T-helper 1 cell treated with Interleukin-12 subunit alpha and Interleukin-12 subunit beta and Interleukin-4 antibody, amounts not matched to agents 30 μg/mL and 1 μg/mL, for 36 hours (primary cell): ENCODE data around the gene VSIG10.

Experiments used
- H3K27ac Mint-ChIP-seq: one replicate; pipeline ENCODE4 v1.8.0; 2021; ENCODE audit warnings: mild to moderate bottlenecking, mixed read lengths
- H3K27me3 Mint-ChIP-seq: one replicate; pipeline ENCODE4 v1.8.0; 2021; ENCODE audit warnings: low read depth, mixed read lengths
- H3K36me3 Mint-ChIP-seq: one replicate; pipeline ENCODE4 v1.8.0; 2021; ENCODE audit warnings: low read depth, mixed read lengths
- H3K4me1 Mint-ChIP-seq: one replicate; pipeline ENCODE4 v1.8.0; 2021; ENCODE audit warnings: low read depth, mixed read lengths
- H3K4me3 Mint-ChIP-seq: one replicate; pipeline ENCODE4 v1.8.0; 2021; ENCODE audit warnings: mild to moderate bottlenecking, moderate library complexity, mixed read lengths
- H3K9me3 Mint-ChIP-seq: one replicate; pipeline ENCODE4 v1.8.0; 2021; ENCODE audit warnings: mixed read lengths

Gene VSIG10

DNA sequence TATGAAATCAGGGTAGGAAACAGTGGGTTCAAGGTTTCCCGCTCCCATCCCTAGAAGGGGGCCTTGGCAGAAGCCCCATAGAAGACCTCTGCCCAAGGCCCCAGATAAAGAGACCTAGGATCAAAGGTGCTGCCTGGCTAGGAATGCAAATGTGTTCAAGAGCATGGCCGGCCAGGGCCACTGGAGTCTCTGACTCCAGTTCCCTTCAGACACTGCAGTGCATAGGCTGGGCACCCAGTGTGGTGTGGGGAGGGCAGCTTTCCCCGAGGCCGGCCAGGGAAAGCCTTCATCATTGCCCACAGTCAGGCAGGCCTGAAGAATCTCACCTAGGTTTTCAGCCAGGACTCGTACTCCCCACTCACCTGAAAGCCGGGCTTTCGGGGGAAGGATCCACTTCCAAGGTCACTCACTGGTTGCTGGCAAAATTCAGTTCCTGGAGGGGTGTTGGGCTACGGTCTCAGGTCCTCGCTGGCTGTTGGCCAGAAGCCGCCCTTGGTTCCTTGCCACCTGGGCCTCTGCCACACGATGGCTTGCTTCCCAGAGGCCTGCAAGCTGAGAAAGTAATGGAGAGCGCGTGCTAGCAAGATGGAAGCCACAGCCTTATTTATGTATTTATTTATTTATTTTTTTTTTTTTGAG lies 22.4 kb upstream of the VSIG10 start:
- no peaks in the 10 kb centered on the region for H3K27me3 Mint-ChIP-seq
- H3K36me3 Mint-ChIP-seq, result no peaks in the 10 kb centered on the region
- H3K4me3 Mint-ChIP-seq, result no peak overlapping the region
- H3K4me1 Mint-ChIP-seq, result no peaks in the 10 kb centered on the region
- no peak overlapping the region for H3K27ac Mint-ChIP-seq
- H3K9me3 Mint-ChIP-seq, result no peaks in the 10 kb centered on the region

- Mint-ChIP-seq H3K4me1 (peaks cover under 1% of the 10 kb centered on the region), H3K9me3 (no peaks in the 10 kb centered on the region), H3K27ac (no peak overlapping the region), H3K27me3 (no peaks in the 10 kb centered on the region), H3K4me3 (no peak overlapping the region), H3K36me3 (no peaks in the 10 kb centered on the region)
Observed at GRCh38 chr12:118125743-118126118, 21.9 kb upstream of the VSIG10 start.

GRCh38 chr12:118124333-118124874 lies 20.6 kb upstream of the VSIG10 start:
- Mint-ChIP-seq H3K4me3 (no peak overlapping the region), H3K4me1 (peaks cover 5% of the 10 kb centered on the region), H3K27me3 (no peaks in the 10 kb centered on the region), H3K9me3 (no peaks in the 10 kb centered on the region), H3K36me3 (no peaks in the 10 kb centered on the region), H3K27ac (no peak overlapping the region)

DNA sequence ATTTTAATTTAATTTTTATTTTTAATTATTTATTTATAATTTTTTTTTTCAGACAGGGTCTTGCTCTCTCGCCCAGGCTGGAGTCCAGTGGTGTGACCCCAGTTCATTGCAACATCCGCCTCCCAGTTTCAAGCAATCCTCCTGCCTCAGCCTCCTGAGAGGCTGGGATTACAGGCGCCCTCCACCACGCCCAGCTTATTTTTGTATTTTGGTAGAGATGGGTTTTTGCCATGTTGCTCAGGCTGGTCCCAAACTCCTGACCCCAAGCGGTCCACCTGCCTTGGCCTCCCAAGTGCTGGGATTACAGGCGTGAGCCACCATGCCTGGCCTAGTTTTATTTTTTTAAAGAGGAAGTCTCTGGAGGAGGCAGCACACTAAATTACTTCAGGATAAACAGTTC lies 18.5 kb upstream of the VSIG10 start:
- Mint-ChIP-seq H3K27me3 (no peaks in the 10 kb centered on the region), H3K4me1 (peaks cover 5% of the 10 kb centered on the region), H3K27ac (no peak overlapping the region), H3K9me3 (no peaks in the 10 kb centered on the region), H3K4me3 (no peak overlapping the region), H3K36me3 (no peaks in the 10 kb centered on the region)

DNA sequence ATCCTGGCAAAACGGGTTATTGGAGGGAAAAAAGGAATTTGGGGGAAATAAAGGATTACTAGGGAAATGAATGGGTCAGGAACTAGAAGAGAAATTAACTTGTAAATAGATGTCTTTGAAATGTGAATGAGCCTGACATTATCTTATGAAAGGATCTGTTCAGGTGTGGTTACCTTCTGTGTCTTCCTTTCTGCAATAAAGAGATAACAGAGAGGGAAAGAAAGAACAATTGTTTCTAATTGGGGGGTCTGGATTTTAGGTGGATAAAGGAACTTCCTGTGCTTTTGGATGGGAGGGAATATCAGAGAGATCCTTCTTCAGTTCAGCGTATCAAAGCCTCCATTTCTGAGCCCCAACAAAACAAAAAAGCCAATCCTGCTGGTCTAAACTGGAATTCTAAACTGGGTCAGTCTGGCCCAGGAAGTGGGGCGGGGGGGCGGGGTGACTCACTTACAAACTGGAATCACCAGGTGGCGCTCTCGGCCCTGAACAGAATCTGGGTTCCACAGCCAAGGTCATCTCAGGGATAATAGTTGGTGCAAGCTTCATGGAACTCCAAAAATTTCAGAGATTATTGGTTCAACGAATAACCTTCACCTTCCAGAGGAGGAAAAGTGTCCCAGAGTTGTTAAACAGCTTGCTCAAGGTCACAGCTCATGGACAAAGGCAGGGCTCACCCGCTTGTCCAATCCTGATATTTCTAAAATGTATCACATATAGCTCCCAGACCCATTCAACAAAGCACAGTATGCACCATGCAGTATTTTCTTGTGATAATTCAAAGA lies 17.0 kb upstream of the VSIG10 start:
- Mint-ChIP-seq H3K4me1 (peaks cover 5% of the 10 kb centered on the region), H3K27ac (peak overlapping the region; percentile 31), H3K9me3 (no peaks in the 10 kb centered on the region), H3K27me3 (no peaks in the 10 kb centered on the region), H3K4me3 (no peak overlapping the region), H3K36me3 (no peaks in the 10 kb centered on the region)

- H3K27ac Mint-ChIP-seq, result no peak overlapping the region
Observed at GRCh38 chr12:118119449-118119879, 15.7 kb upstream of the VSIG10 start.

DNA sequence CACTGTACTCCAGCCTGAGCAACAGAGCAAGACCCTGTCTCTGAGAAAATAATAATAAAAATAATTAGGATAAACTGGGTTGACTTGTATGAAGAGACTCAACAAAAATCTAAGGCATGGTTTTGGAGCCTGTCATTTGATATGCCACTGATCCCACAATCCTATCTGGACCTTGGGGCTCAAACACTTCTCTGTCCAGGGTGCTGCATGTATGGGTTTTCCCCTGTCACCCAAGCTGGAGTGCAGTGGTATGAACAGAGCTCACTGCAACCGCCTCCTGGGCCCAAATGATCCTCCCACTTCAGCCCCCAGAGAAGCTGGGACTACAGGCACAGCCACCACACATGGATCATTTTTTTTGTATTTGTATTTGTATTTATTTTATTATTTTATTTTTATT lies 5.3 kb upstream of the VSIG10 start:
- Mint-ChIP-seq H3K27me3 (peaks cover 5% of the 10 kb centered on the region), H3K4me1 (peaks cover 3% of the 10 kb centered on the region), H3K27ac (no peak overlapping the region), H3K36me3 (no peaks in the 10 kb centered on the region), H3K4me3 (no peak overlapping the region), H3K9me3 (no peaks in the 10 kb centered on the region)

More at GRCh38 chr12:118119449-118119879, 15.7 kb upstream of the VSIG10 start:
- Mint-ChIP-seq H3K4me3 (no peak overlapping the region), H3K4me1 (peaks cover 5% of the 10 kb centered on the region), H3K36me3 (no peaks in the 10 kb centered on the region), H3K9me3 (no peaks in the 10 kb centered on the region), H3K27me3 (no peaks in the 10 kb centered on the region)

GRCh38 chr12:118107694-118108093 lies 3.9 kb upstream of the VSIG10 start:
- no peaks in the 10 kb centered on the region for H3K36me3 Mint-ChIP-seq
- H3K27me3 Mint-ChIP-seq, result peaks cover 10% of the 10 kb centered on the region

DNA sequence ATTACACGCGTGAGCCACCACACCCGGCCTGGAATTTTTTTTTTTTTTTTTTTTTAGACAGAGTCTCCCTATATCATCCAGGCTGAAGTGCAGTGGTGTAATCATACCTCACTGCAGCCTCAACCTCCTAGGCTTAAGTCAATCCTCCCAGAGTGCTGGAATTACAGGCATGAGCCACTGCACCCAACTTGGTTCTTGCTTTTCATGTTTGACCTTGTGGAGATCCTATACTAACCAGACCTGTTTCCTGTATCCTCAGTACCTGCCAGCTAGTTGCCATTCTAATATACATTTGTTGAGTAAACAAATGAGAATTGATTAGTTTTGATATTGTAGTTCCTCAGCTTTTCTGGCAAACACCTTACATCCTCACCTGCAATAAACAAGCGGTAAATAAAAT lies 3.2 kb upstream of the VSIG10 start:
- Mint-ChIP-seq H3K4me1 (peaks cover 5% of the 10 kb centered on the region), H3K27ac (no peak overlapping the region), H3K36me3 (no peaks in the 10 kb centered on the region)

More at GRCh38 chr12:118107694-118108093, 3.9 kb upstream of the VSIG10 start:
- no peak overlapping the region for H3K27ac Mint-ChIP-seq
- peaks cover 5% of the 10 kb centered on the region for H3K4me1 Mint-ChIP-seq
- H3K4me3 Mint-ChIP-seq, result no peak overlapping the region
- no peaks in the 10 kb centered on the region for H3K9me3 Mint-ChIP-seq

GRCh38 chr12:118103201-118103600 lies 610 bp downstream of the VSIG10 start:
- Mint-ChIP-seq H3K27ac (no peak overlapping the region), H3K4me1 (peaks cover 5% of the 10 kb centered on the region), H3K4me3 (peak overlapping the region; percentile 89), H3K9me3 (no peaks in the 10 kb centered on the region), H3K36me3 (no peaks in the 10 kb centered on the region), H3K27me3 (peaks cover 31% of the 10 kb centered on the region)

More for the DNA sequence above, 3.2 kb upstream of the VSIG10 start:
- no peaks in the 10 kb centered on the region for H3K9me3 Mint-ChIP-seq
- H3K4me3 Mint-ChIP-seq, result no peak overlapping the region
- H3K27me3 Mint-ChIP-seq, result peaks cover 15% of the 10 kb centered on the region

DNA sequence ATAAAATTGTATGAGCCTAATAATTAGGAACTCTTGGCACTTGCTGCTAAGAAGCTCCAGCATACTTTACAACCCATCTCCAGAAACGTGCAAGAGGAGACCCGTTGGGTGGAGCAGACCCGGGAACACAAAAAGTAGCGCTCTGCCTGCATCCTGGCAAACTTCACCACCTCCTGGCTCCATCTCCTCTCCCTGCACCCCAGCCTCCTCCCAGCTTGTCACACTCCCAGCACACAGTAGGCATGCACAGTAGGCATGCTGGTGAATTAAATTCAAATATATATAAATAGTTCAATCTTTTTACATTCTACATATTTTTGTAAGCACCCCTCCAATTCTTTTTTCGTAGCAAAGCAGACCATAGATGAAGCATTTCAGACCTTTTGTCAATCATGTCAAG lies 1.2 kb downstream of the VSIG10 start:
- no peak overlapping the region for H3K27ac Mint-ChIP-seq

DNA sequence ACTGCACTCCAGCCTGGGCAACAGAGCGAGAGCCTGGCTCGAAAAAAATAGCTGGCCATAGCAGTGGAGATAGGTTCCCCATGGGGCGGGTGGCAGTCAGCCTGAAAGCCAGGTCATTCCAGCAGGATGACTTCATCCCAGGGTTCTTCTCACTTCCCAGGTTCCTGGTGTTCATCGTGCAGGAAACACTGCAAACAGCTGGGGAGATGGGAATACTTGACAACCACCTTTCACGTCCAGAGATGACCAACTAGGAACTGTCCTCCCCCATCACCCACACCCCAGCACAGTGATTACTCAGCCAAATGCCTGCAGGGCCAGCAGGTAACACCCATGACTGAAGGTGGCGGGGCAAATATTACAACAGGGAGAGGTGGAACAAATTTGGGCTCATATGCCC lies 1.7 kb downstream of the VSIG10 start:
- H3K9me3 Mint-ChIP-seq, result no peaks in the 10 kb centered on the region
- H3K27ac Mint-ChIP-seq, result no peak overlapping the region
- peaks cover 5% of the 10 kb centered on the region for H3K4me1 Mint-ChIP-seq
- H3K27me3 Mint-ChIP-seq, result peaks cover 31% of the 10 kb centered on the region
- H3K4me3 Mint-ChIP-seq, result no peak overlapping the region
- no peaks in the 10 kb centered on the region for H3K36me3 Mint-ChIP-seq

More for the DNA sequence above, 1.2 kb downstream of the VSIG10 start:
- peaks cover 5% of the 10 kb centered on the region for H3K4me1 Mint-ChIP-seq
- no peaks in the 10 kb centered on the region for H3K36me3 Mint-ChIP-seq
- peak overlapping the region; percentile 89 for H3K4me3 Mint-ChIP-seq
- H3K27me3 Mint-ChIP-seq, result peaks cover 31% of the 10 kb centered on the region
- H3K9me3 Mint-ChIP-seq, result no peaks in the 10 kb centered on the region

- no peak overlapping the region for H3K4me3 Mint-ChIP-seq
- H3K27ac Mint-ChIP-seq, result no peak overlapping the region
- H3K27me3 Mint-ChIP-seq, result peaks cover 31% of the 10 kb centered on the region
- no peaks in the 10 kb centered on the region for H3K36me3 Mint-ChIP-seq
- H3K9me3 Mint-ChIP-seq, result no peaks in the 10 kb centered on the region
- peaks cover 5% of the 10 kb centered on the region for H3K4me1 Mint-ChIP-seq
Observed at GRCh38 chr12:118101051-118101450, 2.8 kb downstream of the VSIG10 start.

GRCh38 chr12:118098911-118099671 lies 4.7 kb downstream of the VSIG10 start:
- Mint-ChIP-seq H3K27me3 (peaks cover 26% of the 10 kb centered on the region), H3K36me3 (no peaks in the 10 kb centered on the region), H3K4me3 (no peak overlapping the region), H3K9me3 (no peaks in the 10 kb centered on the region), H3K27ac (no peak overlapping the region), H3K4me1 (peaks cover 2% of the 10 kb centered on the region)
